Medulla oblongata (tissue), 1 donor: Measurements from ENCODE around the gene TSC1.

Source experiments
- DNase-seq: peaks from one replicate; pipeline ENCODE4 v3.0.0-alpha.2; 2015; ENCODE audit errors: extremely low spot score

TSC1 gene

GRCh38 chr9:132888151-132888550 lies 56.3 kb downstream of the TSC1 start:
- DNase-seq = no peak

GRCh38 chr9:132887181-132888120 lies 57.0 kb downstream of the TSC1 start:
- DNase-seq = no peak

DNA sequence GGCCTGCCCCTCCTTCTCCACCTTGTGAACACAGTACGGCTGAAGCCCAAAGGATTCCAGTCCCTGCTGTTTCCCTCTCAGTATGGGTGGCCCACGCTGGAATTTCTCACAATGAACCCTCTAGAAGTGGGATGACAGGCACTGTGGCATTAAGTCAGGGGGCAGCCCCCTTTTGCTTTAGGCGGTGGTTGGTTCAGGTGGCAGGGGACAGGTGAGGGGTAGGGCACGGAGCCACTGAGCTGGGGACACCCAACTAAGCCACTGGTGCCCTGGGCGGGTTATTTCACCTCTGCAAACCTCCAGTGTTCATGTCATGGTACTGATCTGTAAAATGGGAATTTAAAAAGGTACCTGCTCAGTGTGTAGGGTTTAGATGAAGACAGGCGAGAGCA lies 58.1 kb downstream of the TSC1 start:
- no peak for DNase-seq

- no peak for DNase-seq
Measured at GRCh38 chr9:132885720-132886333, 58.6 kb downstream of the TSC1 start.

- DNase-seq = no peak
Measured at GRCh38 chr9:132883349-132884294, 60.8 kb downstream of the TSC1 start.

GRCh38 chr9:132882616-132883015 lies 61.8 kb downstream of the TSC1 start:
- DNase-seq = no peak

DNA sequence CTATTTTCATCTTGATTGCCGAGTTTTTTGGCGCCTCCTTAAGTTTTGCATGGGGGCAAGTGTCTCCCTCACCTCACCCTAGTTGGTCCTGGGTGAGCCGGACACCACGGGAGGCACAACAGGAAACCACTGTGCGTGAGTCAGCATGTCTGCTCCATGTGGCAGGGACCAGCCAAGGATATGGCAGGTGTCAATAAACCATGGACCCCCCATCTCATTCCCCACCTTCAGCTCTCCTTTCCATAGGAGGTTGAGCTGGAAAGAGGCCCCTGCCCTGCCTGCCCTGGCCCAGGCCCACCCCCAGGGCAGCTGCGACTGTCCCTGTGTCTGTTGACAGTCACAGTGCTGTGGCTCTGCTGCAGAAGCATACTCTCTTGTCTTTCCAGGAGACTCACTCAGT lies 62.6 kb downstream of the TSC1 start:
- no peak for DNase-seq

DNA sequence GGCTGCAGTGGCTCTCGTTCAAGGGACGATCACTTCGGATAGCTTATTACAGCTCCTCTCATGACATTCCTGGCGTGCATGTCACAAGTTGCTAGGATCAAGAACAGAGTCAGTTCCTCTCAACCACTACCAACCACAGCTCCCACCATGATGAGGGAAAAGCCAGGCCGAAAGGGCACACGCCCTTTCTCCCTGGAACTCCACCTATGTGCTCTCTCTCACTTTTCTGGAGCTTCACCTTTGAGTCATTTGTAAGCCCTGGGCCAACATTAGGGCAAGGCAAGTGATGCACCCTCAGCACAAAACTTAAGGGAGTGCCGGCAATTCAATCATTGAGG lies 64.1 kb downstream of the TSC1 start:
- DNase-seq = no peak

GRCh38 chr9:132879457-132880323 lies 64.7 kb downstream of the TSC1 start:
- no peak for DNase-seq

GRCh38 chr9:132878695-132879456 lies 65.5 kb downstream of the TSC1 start, which contains the start of gene SPACA9:
Gene SPACA9, plus strand, starts transcription at chr9:132878898. Its CDS starts 5,050 bp downstream, at chr9:132883948.
- DNase-seq = peak; percentile 52

DNA sequence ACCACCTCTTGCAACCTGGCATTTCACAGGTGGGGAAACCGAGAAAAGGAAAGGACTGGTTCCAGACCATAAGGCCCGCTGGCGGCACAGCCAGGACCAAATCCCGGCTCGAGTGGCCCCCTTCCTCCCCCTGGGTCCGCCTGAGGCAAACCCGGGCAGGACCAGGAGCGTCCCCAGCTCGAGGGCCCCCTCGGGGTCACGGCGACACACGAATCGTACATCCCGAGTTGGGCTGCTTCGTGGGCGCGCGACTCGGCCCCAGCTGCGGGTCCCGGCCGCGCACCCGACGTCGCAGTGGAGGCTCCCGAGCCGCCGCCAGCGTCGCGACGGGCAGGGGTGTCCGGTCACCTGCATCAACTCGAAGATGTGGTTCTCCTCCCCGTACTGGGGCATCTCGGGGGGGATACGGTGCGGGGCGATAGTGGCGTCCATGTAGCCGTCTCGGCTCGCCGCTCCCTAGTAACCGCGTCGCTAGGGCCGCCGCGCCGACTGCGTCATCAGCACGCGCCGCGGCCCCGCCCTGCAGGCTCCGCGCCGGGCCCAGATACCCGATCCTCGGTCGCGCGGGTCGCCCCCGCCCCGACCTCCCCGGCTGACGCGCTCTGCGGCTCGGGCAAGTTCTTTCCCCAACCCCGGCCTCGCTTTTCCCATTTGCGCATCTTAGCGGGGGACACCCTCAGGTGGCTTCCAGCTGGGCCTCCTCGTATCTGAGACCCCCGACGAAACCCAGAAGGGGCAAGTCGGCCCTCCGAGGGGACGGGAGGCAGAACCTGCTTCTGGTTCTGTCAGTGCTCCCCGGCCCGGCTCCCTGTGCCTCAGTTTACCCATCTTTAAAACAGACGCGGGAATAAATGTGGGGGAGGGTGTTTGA lies 66.4 kb downstream of the TSC1 start, which contains the start of gene AK8:
Gene AK8, minus strand, starts transcription at position 461 of the 871 bp plus-strand sequence. Its CDS starts 29 bp downstream, at position 432.
- peak; percentile 60 for DNase-seq

GRCh38 chr9:132877458-132877823 lies 67.0 kb downstream of the TSC1 start:
- no peak for DNase-seq

DNA sequence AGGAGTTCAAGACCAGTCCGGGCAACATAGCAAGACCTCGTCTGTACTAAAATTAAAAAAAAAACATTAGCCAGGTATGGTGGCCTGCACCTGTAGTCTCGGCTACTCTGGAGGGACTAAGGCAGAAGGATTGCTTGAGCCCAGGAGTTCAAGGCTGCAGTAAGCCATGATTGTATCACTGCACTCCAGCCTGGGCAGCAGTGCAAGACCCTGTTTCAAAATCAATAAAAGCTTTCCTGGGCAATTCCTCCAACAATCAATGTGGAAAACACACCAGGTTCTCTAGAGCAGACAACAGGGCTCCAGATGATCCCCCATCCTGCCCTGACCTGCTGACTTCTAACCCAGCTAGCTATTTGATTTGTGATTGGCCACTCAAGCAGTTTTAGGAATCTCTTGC lies 67.6 kb downstream of the TSC1 start:
- no peak for DNase-seq

DNA sequence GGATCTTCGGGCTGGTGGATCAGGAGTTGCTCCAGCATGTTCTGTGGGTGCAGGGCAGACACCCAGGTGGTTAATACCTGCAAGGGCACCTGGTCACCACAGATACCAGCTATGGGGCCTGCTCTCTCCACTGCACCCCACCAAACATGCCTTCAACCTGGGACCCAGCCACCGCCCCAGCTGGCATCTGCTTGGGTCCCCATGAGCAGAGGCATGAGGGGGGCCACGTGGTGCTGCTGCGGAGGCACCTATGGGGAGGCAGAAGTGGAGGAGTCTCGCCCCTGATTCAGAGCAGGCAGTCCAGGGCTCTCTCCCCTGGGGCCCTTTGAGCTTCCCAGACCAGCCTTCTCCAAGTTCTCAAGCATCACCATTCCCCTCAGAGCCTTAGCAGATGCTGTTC lies 69.3 kb downstream of the TSC1 start:
- no peak for DNase-seq

GRCh38 chr9:132873403-132873802 lies 71.0 kb downstream of the TSC1 start:
- DNase-seq = no peak

DNA sequence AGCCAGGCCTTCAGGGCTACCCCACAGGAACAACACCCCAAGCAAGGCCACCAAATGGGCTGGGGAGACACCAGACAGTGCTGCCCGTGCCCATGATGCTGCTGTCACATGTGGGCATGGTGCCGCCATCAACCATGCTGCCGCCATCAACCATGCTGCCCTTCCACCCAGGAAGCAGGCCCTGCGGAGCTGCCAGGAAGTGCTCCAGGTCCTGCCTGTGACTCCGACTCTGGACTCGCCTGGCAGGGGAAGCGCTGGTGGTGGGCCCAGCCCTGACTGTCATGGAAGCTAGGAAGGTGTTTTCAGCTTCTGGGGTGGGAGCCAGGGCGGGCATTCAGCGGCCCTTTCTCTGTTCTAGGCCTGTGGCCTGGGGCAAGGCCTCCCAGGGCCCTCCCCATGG lies 75.2 kb downstream of the TSC1 start:
- no peak for DNase-seq

DNA sequence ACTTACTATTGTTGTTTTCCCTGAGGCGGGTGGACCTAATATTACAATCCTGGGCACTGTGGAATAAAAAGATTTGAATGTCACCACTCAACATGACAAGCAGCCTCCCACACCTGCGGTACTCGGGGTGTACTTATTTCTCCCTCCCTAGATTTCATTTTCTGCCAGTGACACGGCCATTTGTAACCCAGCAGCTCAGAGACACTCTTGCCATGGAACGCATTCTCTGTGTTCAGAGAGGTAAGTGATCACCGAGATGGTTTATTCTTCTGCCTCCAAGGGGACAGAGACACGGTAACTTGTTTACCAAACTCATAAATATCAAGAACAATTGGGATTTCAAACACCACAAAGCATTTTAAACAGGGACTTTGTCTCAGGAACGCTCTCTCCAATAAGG lies 77.5 kb downstream of the TSC1 start:
- DNase-seq = no peak

GRCh38 chr9:132864691-132865090 lies 79.7 kb downstream of the TSC1 start:
- no peak for DNase-seq

GRCh38 chr9:132864277-132864676 lies 80.1 kb downstream of the TSC1 start:
- DNase-seq = no peak
